NOMO-1 treated with dmso at 0.1 percent for 144 hours (cell line): ENCODE data around the gene THEMIS.
"Not testable (repeated sequence)": the region's sequence is repeated elsewhere in the genome, so short reads cannot be mapped to it uniquely, and the experiment has no call there.

Experiments used
- DNase-seq: peaks from one replicate; lab custom pipeline; 2025; ENCODE audit not compliant: unreplicated experiment; lab: John Stamatoyannopoulos, UW

THEMIS gene

DNA sequence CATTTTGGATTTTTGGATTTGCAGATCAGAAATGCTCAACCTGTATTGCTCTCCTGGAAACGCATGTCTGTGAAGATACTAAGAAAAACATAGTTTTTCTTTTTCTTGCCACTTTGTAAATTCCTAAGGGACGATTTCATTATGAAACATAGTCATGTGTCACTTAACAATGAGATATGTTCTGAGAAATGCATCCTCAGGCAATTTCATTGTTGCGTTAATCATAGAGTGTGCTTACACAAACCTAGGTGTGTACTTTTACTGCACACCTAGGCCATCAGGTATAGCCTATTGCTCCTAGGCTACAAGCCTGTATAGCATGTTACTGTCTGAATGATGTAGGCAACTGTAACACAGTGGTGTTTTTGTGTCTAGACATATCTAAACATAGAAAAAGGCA is 13.4 kb upstream of the THEMIS start:
- DNase-seq = no peak

GRCh38 chr6:127912914-127913313 is 12.1 kb upstream of the THEMIS start:
- DNase-seq = no peak

- DNase-seq = no peak
Measured at GRCh38 chr6:127907960-127908640, 7.2 kb upstream of the THEMIS start.

DNA sequence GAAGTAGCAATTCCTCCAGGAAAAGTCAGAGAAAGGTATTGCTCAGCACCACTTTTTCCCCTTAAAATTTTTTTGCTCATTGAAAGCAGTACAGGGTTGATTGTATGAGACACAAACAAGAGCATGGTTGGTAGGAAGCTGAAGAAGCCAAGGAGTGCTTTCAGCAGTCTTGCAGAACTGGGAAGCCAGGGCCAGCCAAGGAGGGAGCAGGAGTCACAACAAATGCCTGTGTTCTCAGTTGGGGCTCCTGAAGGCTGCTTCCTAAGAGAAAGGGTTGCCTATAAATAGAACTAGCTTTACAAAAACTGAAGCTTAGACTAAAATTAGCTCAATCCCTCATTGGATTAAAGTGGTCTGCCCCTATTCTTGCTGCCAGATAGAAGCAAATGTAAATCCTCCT is 3.3 kb upstream of the THEMIS start:
- no peak for DNase-seq

DNA sequence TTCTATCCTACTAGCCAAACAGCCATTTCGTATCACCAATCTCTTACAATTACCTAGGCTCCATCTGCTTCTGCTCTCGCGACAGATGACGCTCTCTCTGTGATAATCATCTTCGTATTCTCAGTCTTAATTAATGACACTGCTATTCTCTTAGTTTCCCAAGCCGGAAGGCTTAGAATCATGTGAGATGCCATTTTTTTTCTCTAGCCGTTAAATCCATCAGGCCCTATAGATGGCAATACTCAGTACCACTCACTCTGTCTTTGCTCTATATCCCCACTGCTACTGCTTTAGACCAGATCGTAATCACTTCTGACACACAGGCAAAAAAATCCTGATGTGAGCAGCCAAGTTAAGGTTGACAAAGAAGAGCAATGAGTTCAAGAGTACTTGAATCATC is 2.1 kb upstream of the THEMIS start:
- DNase-seq = no peak

DNA sequence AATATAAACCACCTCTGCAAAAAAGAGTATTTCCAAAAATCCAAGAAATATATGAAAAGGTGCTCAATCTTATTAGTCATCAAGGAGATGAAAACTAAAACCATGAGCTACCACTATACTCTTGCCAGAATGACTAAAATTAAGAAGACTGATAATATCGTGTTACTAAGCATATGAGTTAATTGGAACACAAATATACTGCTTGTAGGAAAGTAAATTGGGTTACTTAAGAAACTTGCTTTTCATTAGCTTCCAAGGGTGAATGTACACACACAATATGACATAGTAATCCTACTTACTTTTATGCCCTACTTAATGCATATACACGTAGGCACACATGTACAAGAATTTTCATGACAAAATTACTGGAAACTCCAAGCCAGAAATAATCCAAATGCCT is 3.4 kb downstream of the THEMIS start:
- no peak for DNase-seq

GRCh38 chr6:127894051-127894450 is 6.8 kb downstream of the THEMIS start:
- no peak for DNase-seq

GRCh38 chr6:127893541-127893940 is 7.3 kb downstream of the THEMIS start:
- DNase-seq = no peak

DNA sequence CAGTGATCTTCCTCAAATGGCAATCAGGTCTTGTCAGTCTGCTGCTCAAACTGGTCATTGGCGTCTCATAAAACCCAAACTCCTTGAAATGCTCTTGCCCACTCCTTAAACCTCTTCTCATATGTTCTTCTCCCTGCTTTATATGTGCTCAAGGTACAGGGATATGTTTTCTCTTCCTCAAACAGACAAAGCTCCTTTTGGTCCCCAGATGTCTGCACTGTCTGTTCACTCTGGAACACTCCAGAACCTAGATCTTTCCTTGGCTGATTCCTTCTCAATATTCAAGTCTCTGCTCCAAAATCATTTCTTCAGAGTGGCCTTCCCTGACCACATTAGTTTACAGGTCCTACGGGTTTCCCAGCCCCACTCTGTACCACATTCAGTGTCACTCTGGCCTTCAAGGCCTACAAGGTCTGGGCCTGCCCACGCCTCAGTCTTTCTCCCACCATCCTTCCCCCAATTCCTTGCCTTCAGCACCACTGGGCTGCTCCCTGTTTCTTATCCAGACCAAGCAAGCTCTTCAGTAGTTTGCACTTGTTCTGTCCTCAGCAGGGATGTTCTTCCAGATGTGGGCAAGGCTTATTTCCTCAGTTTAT is 9.0 kb downstream of the THEMIS start:
- DNase-seq = no peak

- DNase-seq = no peak
Measured at GRCh38 chr6:127886603-127887002, 14.3 kb downstream of the THEMIS start.

GRCh38 chr6:127884134-127884533 is 16.7 kb downstream of the THEMIS start:
- DNase-seq = no peak

DNA sequence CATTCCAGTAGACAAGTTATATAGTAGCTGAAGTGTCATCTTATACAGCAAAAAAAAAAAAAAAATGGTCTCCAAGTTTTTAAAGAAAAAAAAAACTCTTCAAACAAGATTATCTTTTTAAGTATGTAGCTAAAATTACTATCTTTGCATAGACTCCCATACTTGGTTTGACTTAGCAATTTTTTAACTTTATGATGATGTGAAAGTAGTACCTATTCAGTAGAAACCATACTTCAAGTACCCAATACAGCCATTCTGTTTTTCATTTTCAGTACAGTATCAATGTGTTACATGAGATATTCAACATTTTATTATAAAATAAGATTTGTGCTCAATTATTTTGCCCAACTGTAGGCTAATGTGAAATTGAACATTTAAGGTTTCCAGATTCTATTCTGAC is 18.9 kb downstream of the THEMIS start:
- DNase-seq = not testable (repeated sequence)

- no peak for DNase-seq
Measured at GRCh38 chr6:127880429-127880828, 20.4 kb downstream of the THEMIS start.

DNA sequence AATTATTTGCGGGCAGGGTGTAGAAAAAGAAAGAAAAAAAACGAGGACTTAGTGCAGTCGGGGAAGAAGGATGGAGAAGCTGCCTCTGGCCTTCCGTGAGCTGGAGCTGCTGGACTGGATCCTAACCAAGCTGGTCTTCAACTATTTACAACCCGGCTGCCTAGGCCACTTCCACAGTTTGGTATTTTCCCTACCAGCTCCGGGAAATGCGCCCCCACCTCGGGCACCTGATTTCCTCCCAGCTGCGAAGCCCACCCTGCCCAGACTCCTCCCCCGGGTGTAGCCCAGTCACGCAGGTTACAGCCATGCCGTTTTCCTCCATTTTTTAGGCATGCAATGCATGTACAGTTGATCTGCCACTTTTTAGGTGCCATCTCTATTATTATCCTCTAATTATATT is 21.2 kb downstream of the THEMIS start:
- DNase-seq = no peak

- no peak for DNase-seq
Measured at GRCh38 chr6:127878115-127878514, 22.7 kb downstream of the THEMIS start.

DNA sequence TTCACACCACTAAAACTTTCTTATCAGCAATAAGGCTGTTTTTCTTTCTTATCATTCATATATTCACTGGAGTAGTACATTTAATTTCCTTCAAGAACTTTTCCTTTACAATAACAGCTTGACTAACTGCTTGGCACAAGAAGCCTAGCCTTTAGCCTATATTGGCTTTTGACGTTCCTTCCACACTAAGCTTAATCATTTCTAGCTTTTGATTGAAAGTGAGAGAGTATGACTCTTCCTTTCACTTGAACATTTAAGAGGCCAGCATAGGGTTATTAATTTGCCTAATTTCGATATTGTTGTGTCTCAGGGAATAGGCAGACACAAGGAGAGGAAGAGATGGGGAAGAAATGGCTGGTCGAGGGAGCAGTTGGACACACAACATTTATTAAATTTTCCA is 23.6 kb downstream of the THEMIS start:
- no peak for DNase-seq

- no peak for DNase-seq
Measured at GRCh38 chr6:127869772-127870404, 31.0 kb downstream of the THEMIS start.

DNA sequence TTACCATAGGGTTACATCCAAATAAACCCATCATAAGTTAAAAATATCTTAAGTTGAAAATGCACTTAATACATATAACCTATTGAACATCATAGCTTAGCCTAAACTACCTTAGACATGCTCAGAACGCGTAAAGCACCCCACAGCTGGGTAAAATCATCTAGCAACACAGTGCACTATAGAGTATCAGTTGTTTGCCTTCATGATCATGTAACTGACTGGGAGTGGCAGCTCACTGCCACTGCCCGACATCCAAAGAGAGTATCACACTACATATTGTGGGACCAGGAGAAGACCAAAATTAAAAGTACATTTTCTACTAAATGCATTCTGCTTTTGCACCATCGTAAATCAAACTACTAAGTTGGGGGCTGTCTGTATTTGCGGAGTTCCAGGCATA is 31.7 kb downstream of the THEMIS start:
- DNase-seq = no peak

DNA sequence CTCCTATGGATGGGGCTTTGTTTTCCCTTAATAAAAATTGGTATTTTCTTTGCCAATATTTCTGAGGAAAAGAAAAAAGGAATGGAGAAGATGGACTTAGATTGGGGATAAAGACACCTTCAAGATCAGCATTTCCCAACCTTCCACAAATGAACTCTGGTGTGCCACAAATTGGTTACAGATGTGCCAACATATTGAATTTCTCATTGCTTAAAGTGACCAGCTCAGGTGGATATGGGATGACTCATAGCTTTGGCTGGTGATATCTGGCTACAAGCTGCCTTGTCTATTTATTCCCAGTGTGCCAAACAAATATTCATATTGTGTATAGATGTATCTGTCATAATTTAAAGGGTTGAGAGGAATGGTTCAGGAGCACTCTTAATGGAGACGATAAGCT is 32.5 kb downstream of the THEMIS start:
- no peak for DNase-seq

GRCh38 chr6:127866766-127867165 is 34.1 kb downstream of the THEMIS start:
- no peak for DNase-seq

GRCh38 chr6:127865108-127865507 is 35.8 kb downstream of the THEMIS start:
- DNase-seq = no peak

DNA sequence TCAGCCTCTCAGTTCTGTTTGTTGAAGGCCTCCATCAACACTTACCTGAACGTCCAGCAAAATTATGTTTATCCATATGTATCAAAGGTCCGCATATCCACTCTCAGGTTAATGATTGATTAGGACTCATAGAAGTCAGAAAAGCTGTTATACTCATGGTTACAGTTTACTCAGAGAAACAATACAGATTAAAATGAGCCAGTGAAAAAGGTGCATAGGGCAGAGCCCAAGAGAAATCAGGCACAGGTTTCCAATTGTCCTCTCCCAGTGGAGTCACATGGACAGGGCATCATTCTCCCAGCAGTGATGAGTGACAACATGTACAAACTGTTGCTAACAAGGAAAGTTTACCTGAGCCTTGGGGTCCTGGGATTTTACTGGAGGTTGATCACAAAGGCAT is 36.2 kb downstream of the THEMIS start:
- DNase-seq = no peak

DNA sequence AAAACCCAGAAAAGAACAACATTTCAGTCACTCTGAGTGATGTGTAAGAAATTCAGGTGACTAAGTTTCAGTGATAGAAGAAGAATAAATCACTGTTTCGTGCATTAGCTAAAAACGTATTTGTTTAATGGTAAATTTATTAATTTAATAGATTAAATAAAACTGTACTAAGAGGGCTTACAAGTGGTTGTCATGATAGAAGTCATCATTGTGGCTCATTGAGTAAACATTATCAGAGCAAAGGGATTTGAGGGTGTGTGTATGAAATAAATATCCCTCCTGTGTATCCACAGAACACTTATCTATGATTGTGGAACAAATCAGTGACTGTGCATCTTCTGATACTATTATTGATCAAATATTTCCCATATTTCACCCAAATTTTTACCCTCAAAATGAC is 40.1 kb downstream of the THEMIS start:
- DNase-seq = no peak
